Upper lobe of right lung (tissue), 1 donor: Measurements from ENCODE around the gene WDR44. TPM values are rescaled to one million over a fixed set of nuclear protein-coding genes. Genes with fewer than 3 reads are reported as not detected.
A peak's percentile ranks its signal among the peaks of the same experiment; 100 is the strongest.

ENCODE experiments used
- ATAC-seq: fragments of 200-7000 bp; cut with Tn5 transposase; one replicate; pipeline ENCODE4 v1.9.1; 2020; ENCODE audit warnings: mild to moderate bottlenecking, moderate library complexity
- DNase-seq: peaks from one replicate; pipeline ENCODE4 v3.0.0-alpha.2; 2020
- H3K27ac ChIP-seq: fragments of 200-600 bp; one replicate; pipeline ENCODE4 v1.8.0; 2022
- H3K27me3 ChIP-seq: fragments of 200-600 bp; one replicate; pipeline ENCODE4 v1.8.0; 2022; ENCODE audit warnings: mild to moderate bottlenecking
- H3K36me3 ChIP-seq: fragments of 200-600 bp; one replicate; pipeline ENCODE4 v1.8.0; 2022
- H3K4me1 ChIP-seq: fragments of 200-600 bp; one replicate; pipeline ENCODE4 v1.8.0; 2022
- H3K4me3 ChIP-seq: fragments of 200-600 bp; one replicate; pipeline ENCODE4 v1.8.0; 2022; ENCODE audit warnings: mild to moderate bottlenecking
- H3K9me3 ChIP-seq: fragments of 200-600 bp; one replicate; pipeline ENCODE4 v1.8.0; 2022
- CTCF ChIP-seq: fragments of 200-600 bp; IDR thresholded peaks from one replicate; pipeline ENCODE4 v1.8.0; 2022; ENCODE audit warnings: antibody characterized with exemption
- intact Hi-C: fragments of 100-400 bp; cut with DNase I; formaldehyde crosslinking; loops from one replicate; pipeline ENCODE4 v1.11.0; 2022
- total RNA-seq: library from RNA; stranded (reverse); fragmentation: NEBNext Ultra II Directional; extraction: Animal tissue kit (Norgen Biotek cat#: 25700); gene quantifications from one replicate; pipeline ENCODE4 v1.2.1, GENCODE V29; 2021
- donor health status: DM: no; HTN: yes; CAD: no; lungs with severe emphysema.

WDR44 gene
- total RNA-seq, 1 donor from 2014 or later: 14.2 TPM

- H3K27ac ChIP-seq: no peak overlapping the region
- intact Hi-C loops: no loop called here
Measured at GRCh38 chrX:118347736-118348135, 1.8 kb downstream of the WDR44 start.

DNA sequence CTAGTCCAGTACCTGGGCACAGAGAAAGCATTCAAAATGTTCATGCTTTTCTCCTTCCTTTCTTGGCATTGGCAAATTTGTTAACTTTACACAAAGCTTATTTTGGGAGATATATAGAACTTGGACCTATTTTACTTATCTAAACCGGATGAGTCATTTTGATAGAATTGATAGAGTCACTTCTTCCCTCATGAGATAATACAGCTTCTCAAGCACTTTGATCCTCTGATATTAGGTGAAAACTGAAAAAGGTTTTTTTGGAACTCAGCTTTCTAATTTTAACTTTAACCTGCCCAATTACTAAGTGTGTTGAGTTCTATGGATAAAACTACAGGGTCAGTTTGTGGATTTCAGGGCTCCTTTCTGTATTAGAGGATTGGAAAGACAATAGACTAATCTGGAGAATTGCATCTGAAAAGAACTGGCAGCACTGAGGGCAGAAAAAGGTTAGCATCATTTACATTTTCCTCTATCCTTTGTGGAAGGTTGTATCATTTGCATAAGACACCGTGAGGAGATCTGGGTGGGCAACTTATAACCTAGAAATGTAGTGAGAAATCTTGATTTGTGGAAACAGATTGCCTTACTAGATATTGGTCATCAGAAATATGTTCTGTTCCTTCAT lies 2.4 kb downstream of the WDR44 start:
- no peak for ATAC-seq
- Histone ChIP-seq H3K4me3 (peak overlapping the region; percentile 68), H3K27me3 (no peaks in the 10 kb centered on the region), H3K4me1 (peaks cover 14% of the 10 kb centered on the region), H3K27ac (no peak overlapping the region), H3K9me3 (no peaks in the 10 kb centered on the region), H3K36me3 (no peaks in the 10 kb centered on the region)
- no peak for DNase-seq
- no peak for TF ChIP-seq CTCF
- intact Hi-C loops: no loop called here

More at GRCh38 chrX:118347736-118348135, 1.8 kb downstream of the WDR44 start:
- Histone ChIP-seq H3K36me3 (no peaks in the 10 kb centered on the region), H3K9me3 (no peaks in the 10 kb centered on the region), H3K4me3 (peak overlapping the region; percentile 68), H3K4me1 (peaks cover 14% of the 10 kb centered on the region), H3K27me3 (no peaks in the 10 kb centered on the region)
- TF ChIP-seq CTCF: no peak
- ATAC-seq (no peak), DNase-seq (no peak)

GRCh38 chrX:118349188-118349587 lies 3.3 kb downstream of the WDR44 start:
- Histone ChIP-seq H3K9me3 (no peaks in the 10 kb centered on the region), H3K4me1 (peaks cover 14% of the 10 kb centered on the region), H3K4me3 (no peak overlapping the region), H3K27me3 (no peaks in the 10 kb centered on the region), H3K36me3 (no peaks in the 10 kb centered on the region), H3K27ac (no peak overlapping the region)
- intact Hi-C loops: no loop called here
- ATAC-seq (no peak), DNase-seq (no peak)
- TF ChIP-seq CTCF: no peak

DNA sequence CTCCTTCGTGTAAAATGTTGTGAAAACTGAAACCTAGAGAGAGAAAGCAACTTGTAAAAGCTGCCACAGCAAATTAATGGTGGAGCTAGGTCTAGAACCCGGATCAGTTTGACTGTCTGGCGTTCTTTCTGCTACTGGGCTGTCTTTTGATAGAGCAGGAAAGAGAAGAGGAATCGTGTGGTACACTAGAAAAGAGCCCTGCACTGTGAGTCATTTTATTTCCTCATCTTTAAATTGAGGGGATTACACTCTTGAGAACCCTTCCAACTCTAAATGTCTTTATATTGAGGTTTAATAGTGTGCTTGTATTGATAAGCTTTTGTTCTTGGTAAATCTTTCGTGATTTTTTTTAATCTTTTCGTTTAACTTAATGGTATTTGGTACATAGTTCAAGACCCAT lies 4.3 kb downstream of the WDR44 start:
- Histone ChIP-seq H3K36me3 (no peaks in the 10 kb centered on the region), H3K27ac (no peak overlapping the region), H3K9me3 (no peaks in the 10 kb centered on the region), H3K4me3 (no peak overlapping the region), H3K27me3 (no peaks in the 10 kb centered on the region), H3K4me1 (peaks cover 14% of the 10 kb centered on the region)
- intact Hi-C loops: no loop called here
- DNase-seq: no peak
- no peak for TF ChIP-seq CTCF
- ATAC-seq: no peak

DNA sequence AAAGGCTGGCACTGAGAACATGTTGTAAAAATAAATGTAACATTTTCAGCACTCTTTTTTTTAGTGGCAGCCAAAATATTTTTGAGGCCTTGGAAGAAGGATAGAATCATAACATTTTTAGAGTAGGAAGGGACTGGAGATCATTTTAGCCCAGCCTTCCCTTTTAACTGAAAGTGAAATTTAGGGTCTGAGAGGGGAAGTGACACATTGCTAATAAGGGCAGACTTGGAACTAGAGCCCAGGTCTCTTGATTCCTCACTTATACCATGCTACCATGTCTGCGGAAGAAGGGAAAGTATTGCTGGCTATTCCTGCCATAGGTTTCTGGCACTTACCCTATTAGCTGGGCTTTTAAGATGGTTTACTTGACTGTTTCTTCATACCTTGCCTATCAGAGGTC lies 4.8 kb downstream of the WDR44 start:
- intact Hi-C loops: no loop called here
- no peak overlapping the region for H3K27ac ChIP-seq
- H3K36me3 ChIP-seq: no peaks in the 10 kb centered on the region
- no peak overlapping the region for H3K4me3 ChIP-seq
- TF ChIP-seq CTCF: no peak
- ATAC-seq: no peak
- H3K27me3 ChIP-seq: no peaks in the 10 kb centered on the region
- DNase-seq: no peak
- H3K9me3 ChIP-seq: no peaks in the 10 kb centered on the region
- H3K4me1 ChIP-seq: peaks cover 14% of the 10 kb centered on the region

GRCh38 chrX:118352566-118352965 lies 6.7 kb downstream of the WDR44 start:
- Histone ChIP-seq H3K9me3 (no peaks in the 10 kb centered on the region), H3K36me3 (no peaks in the 10 kb centered on the region)
- intact Hi-C loops: no loop called here

More at GRCh38 chrX:118352566-118352965, 6.7 kb downstream of the WDR44 start:
- ATAC-seq: no peak
- H3K4me3 ChIP-seq: no peak overlapping the region
- no peak for DNase-seq
- no peak for TF ChIP-seq CTCF
- no peaks in the 10 kb centered on the region for H3K27me3 ChIP-seq
- peaks cover 14% of the 10 kb centered on the region for H3K4me1 ChIP-seq
- no peak overlapping the region for H3K27ac ChIP-seq
